HG03575 (cell line): Measurements from ENCODE around the gene ASIC4.

Experiments
- ATAC-seq: cut with Tn5 transposase; IDR thresholded peaks from one replicate; pipeline ENCODE4 v1.9.1; 2021; ENCODE audit not compliant: unreplicated experiment, insufficient number of reproducible peaks, low FRiP score; ENCODE audit errors: extremely low read depth

The ASIC4 gene

GRCh38 chr2:219541611-219542180 is 27.4 kb downstream of the ASIC4 start:
- ATAC-seq, result peak; percentile 42

DNA sequence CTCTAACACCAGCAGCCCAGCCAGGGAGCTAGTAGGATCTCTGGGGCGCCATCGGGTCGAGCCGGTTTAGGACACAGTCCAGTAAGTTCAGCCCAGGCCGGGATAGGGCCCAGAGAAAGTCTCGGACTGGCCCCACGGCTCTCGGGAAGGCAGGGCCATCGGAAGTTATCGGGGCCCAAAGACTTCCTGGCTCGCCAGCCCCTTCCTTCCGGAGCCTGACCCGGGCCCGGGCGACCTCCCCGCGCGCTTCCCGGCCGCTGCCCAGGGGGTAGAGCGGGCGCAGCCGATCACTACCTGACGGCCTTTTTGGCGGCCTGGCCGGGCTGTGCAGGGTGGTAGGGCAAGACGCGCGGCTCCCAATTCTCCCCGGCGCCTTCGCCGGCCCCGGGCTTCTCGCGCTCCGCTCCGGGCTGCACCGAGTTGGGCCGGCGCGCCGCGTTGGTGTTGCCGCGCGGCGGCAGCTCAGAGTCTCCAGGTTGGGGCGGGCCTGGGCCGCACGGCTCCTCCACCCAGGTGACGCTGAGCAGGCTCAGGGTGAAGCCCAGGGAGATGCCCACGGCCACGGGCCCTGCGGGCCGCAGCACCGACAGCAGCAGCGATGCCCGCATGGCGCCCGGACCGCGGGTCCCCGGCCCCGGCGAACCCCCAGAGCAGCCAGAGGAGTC is 28.8 kb downstream of the ASIC4 start:
- no peak for ATAC-seq

DNA sequence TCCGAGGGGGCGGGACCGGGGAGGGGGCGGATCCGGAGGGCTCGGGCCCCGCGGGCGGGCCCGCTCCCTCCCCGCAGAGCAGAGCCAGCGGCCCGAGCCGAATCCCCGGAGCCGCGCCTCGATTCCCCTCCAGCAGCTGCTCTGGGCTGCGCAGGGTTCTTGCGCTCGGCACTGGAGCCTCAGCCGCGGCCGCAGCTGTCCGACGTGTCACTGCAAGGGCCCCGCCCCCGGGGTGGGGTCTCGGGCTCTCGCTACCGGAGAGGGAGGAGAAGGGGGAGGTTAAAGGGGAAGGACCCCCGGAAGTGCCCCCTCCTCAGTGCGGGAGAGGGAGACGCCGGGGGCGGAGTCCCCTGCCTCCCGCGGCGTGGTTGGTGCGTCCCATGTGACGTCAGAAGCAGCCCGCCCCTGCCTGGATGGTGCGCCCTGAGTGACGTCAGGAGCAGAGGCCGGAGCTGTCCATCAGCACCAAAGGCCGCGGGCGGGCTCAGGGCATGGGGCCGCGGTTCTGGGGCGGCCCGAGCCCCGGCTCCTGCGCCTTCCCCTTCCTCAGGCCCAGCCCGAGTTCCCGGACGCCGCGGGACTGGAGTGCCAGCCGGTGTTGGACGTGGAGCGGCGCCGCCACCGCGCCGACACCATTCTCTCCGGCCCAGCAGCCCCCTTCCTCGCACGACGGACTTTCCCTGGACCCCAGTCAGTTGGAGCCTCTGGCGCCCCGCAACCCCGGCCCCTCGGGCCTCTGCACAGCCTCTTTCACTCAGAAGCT is 29.5 kb downstream of the ASIC4 start, which contains the start of the genes CHPF and TMEM198:
TSS of gene CHPF (minus strand) at position 214 of the 763 bp plus-strand sequence. CDS start 271 bp downstream, outside the sequence.
TSS of gene TMEM198 (plus strand) at position 433 of the 763 bp plus-strand sequence. CDS start 700 bp downstream, outside the sequence.
- ATAC-seq, result peak; percentile 53

DNA sequence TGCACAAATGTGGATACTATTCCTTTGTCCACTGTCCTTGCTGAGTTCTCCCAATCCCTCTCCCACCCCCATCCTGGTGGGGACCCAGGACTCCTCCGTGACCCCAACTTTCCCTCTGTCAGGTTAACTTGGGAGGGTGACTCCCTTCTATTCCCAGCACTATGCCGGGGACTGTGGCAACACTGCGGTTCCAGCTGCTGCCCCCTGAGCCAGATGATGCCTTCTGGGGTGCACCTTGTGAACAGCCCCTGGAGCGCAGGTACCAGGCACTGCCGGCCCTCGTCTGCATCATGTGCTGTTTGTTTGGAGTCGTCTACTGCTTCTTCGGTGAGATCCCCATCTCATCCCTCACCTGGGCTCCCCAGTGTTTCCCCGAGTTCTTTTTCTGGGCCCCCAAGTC is 30.3 kb downstream of the ASIC4 start:
- no peak for ATAC-seq

DNA sequence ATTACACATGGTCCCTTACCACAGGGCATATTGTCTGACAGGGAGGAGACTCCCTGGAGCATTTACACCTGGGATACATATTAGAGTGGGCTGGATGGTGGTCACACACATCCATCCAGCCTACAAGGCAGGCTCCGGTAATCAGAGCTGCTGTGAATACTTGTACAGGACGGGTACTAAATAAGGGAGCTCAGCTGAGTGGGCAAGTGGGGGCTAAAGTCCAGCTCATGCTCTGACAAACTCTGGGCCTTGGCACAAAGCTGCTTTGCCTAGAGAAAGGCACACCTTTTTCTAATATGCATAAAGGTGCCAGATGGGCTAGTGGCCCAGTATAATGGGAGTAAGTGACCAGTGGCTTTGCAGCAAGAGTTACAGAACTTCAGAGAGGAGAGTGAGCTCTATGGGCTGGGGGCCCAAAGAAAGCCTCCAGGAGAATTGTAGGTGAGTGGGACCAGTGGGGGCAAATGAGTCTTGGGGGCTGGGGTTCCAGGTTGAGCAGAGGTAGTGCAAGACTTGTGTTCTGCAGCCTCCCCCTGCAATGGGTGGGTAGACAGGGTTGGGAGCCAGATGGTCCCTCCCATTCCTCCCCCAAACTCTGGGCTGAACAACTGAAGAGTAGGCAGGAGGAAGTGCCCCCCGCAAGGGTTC is 31.1 kb downstream of the ASIC4 start:
- ATAC-seq, result no peak

- no peak for ATAC-seq
Observed at GRCh38 chr2:219545943-219546352, 31.7 kb downstream of the ASIC4 start.

DNA sequence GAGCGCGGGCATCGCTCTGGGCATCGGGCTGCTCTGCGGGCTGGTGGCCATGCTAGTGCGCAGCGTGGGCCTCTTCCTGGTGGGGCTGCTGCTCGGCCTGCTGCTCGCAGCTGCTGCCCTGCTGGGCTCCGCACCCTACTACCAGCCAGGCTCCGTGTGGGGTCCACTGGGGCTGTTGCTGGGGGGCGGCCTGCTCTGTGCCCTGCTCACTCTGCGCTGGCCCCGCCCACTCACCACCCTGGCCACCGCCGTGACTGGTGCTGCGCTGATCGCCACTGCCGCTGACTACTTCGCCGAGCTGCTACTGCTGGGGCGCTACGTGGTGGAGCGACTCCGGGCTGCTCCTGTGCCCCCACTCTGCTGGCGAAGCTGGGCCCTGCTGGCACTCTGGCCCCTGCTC is 33.3 kb downstream of the ASIC4 start:
- no peak for ATAC-seq

DNA sequence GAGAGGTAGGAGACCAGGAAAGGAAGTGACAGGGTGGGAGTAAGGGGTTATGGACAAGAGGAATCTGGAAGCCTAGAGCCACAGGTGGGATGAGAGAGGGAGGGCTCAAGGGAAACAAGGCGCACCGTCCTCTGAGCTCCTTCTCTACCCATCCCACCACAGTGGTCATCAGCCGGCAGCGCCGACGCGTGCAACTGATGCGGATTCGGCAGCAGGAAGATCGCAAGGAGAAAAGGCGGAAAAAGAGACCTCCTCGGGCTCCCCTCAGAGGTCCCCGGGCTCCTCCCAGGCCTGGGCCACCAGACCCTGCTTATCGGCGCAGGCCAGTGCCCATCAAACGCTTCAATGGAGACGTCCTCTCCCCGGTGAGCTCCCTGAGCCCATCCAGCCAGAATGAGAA is 34.7 kb downstream of the ASIC4 start:
- no peak for ATAC-seq

GRCh38 chr2:219549619-219550018 is 35.3 kb downstream of the ASIC4 start:
- ATAC-seq, result no peak

- ATAC-seq, result no peak
Observed at GRCh38 chr2:219551441-219552381, 37.4 kb downstream of the ASIC4 start.

DNA sequence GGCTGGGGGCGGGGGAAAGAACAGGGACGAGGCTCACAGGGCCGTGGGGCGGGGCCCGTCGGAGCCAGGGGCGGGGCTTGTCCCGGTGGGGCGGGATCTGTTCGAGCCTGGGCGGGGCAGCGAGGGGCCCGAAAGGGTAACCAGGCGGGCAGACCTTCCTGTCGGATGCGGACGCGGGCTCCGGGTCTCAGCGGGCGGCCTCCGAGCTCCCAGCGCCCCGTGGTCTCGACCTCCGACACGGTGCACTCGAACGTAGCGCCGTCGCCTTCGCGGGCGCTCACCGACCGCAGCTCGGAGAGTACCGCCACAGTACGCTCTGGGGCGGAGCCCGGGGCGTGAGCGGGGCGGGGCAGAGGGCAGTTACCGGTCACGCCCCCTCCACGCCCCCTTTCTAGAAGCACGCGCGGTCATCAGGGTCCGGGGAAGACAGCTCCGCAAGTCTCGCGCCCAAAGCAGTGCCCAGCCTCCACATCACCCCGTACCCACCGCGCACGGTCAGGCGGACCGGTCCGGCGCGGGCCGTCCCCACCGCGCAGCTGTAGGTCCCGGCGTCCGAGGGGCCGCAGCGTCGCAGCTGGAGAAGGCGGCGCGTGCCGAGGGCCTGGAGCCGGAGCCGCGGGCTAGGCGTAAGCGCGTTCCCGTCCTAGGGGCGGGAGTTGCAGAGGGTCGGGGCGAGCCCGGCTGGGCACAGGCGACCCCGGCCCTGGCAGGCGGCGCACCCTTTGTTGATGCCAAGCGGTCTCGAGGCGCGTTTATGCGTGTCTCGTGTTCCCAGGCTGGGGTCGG is 38.3 kb downstream of the ASIC4 start:
- peak; percentile 51 for ATAC-seq

DNA sequence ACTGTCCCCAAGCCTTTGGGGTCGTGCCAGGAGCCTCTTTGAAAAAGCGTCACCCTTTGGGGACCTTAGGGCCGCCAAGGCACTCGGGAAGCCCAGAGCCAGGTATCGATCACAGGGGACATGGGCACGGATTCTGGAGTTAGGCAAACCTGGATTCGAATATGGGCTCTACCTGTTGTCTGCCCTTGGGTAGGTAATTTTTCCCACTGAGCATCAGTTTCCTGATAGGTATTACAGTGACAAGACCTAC is 38.8 kb downstream of the ASIC4 start:
- no peak for ATAC-seq

GRCh38 chr2:219553463-219553963 is 39.2 kb downstream of the ASIC4 start:
- no peak for ATAC-seq

DNA sequence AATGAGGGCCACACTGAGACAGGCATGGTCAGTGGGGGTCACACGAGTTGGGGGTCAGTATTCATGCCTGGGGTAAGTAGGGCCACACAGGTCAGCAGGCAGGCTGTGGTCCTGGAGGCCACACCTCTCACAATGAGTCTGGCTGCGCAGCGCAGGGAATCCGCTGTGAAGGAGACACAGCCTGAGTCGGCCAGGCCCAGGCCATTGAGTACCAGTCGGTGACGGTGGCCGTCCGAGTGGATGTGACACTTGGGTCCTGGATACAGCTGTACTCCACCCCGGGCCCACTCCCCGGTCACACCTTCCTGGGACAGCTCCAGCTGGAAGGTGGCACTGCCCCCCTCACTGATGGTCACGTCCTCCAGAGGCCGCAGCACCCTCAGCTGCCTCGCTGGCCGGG is 40.1 kb downstream of the ASIC4 start:
- ATAC-seq, result no peak

DNA sequence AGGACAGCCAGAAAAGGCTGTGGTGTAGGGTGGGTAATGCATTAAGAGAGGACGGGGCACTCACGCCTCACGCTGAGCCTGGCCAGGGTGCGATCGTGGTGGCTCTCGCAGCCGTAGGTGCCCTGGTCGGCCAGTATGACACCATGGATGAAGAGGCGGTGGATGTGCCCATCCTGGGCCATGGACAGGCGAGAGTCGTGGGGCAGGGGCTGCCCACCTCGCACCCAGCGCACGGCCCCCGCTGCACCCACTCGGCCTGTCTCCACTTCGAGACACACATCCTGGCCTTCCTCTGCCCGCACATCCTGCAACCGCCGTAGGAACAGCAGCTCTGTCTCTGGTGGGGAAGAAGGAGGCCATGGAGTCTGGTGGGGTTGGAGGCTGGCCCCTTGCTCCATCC is 41.7 kb downstream of the ASIC4 start:
- ATAC-seq, result no peak

GRCh38 chr2:219556413-219556812 is 42.1 kb downstream of the ASIC4 start:
- ATAC-seq, result no peak

GRCh38 chr2:219557320-219557719 is 43.0 kb downstream of the ASIC4 start:
- no peak for ATAC-seq
